NCI-H2029 treated with DMSO at 0.1 percent for 48 hours (cell line): ENCODE results near the gene GFPT2.

ENCODE experiments used
- DNase-seq: peaks from one replicate; lab custom pipeline; 2025; lab: John Stamatoyannopoulos, UW

GFPT2 gene

DNA sequence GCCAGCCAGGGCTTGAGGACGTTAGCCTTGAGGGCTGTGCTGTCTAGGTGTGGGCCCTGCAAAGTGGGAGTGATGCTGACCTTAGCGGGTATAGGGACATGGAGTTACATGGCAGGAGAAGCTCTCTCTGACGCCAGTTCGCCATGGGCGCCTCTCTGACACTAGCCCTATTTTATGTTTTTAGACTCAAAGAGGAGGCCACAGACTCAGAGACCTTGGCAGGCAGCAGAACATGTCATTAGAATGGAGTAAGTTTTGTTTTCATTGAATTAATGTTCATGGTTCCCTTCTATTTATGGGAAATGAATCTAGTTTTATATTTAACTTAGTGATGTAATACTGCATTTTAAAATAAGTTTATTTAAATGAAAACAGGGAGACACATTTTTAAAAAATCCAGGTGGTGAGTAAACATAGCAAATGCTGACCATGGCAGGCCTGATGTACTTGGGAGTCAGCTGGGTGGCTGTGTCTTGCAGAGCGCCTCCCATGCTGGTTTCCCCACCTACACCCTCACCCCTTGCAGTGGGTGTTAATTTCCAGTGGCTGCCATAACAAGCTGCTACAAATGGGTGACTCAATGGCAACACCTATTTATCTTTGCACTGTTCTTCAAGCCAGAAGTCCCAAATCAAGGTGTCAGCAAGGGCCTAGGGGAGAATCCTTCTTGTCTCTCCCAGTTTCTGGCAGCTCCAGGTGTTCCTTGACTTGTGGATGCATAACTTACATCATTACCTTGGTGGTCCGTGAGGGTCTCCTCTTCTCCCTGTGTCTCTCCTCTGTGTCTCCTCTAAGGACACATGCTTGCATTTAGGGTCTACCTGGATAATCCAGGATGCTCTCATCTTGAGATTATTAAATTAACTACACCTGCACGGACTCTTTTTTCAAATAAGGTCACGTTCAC is 25.6 kb upstream of the GFPT2 start:
- no peak for DNase-seq

DNA sequence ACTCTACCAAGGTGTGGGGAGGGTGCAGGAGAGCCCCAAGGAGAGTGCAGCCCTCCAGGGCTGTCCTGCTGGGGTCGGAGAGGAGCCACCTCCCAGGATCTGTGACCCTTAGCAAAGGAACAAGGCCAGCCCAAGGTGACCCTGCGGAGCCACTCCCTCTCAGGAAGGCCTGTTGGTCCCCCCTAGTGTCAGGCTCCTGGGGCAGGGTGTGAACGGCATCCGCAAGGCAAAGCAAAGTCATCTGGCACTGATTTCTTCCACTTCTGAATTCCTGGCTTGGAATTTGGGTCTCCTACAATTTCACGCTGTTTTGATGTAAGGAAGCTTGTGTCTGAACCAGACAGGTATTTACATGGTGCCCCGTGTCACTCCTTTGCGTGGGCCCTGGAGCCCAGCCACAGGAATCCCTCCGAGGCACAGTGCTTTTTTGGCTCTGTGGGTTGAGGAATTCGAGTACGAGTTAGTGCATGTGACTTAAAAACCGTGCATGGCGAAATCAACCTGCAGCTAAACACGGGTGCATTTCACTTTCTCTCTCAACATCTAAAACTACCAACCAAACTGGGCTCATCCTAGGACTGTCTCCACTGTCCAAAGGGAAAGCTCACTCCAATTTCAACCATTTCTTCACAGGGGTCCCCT is 24.5 kb upstream of the GFPT2 start:
- DNase-seq, result no peak

DNA sequence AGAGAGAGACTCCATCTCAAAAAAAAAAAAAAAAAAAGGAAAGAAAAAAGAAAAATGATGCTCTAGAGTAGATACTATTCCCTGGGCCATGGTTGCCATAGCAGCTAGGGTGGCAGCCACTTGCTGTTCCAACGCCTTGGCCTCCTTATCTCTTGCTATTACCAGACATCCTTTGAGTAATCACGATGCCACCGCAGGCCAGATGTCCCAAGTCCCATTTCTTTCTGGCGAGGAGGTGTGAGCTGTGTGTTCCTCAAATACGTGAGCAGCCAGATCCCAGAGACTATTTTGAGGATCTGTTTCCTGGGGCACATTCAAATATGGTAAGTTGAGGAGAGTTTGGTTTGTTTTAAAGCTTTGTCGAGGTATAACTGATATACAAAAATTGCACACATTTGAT is 23.4 kb upstream of the GFPT2 start:
- no peak for DNase-seq

DNA sequence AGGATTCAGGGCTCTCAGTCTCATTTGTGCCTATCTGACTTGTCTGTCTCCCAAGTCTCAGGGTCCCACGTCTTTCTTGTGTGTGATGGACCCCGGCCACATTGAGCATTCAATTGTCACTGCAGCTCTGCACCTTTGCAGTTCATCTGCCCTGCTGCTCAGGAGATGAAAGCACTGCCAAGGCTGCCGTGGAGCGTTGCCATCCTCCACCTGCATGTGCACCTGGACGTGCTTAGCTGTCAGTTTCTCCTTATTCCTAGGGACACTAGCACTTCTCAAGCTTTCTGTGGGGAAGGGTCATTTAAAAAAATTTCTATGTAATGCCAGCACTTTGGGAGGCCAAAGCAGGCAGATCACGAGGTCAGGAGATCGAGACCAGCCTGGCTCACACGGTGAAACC is 22.8 kb upstream of the GFPT2 start:
- no peak for DNase-seq

DNA sequence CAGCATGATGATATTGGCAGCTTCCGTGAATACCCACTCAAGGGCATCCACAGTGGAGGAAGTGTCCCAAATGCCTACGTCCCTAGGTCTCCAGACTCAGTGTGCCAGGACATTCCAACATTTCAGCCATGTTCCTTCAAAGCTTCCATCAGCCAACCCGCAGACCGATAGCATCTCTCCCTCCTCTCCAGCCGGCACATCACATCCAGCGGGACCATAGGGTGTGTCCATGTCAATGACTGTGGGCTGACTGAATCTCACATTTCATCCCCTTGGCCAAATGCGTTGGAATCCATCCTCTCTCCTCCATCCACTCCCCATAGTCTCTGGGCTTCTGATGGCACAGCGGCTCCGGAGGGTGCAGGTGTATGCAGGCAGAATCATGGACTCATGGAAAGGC is 22.2 kb upstream of the GFPT2 start:
- no peak for DNase-seq

DNA sequence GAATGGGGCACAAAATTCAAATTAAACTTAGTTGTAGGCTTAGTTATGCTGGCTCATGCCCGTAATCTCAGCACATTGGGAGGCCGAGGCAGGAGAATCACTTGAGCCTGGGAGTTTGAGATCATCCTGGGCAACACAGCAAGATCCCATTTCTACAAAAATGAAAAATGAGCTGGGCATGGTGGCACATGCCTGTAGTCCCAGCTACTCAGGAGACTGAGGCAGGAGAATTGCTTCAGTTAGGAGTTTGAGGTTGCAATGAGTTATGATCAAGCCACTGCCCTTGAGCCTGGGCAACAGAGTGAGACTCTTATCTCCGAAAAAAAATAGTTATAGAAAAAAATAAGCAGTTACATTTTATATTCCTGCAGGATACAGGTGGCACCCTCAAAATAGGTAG is 20.7 kb upstream of the GFPT2 start:
- no peak for DNase-seq

DNA sequence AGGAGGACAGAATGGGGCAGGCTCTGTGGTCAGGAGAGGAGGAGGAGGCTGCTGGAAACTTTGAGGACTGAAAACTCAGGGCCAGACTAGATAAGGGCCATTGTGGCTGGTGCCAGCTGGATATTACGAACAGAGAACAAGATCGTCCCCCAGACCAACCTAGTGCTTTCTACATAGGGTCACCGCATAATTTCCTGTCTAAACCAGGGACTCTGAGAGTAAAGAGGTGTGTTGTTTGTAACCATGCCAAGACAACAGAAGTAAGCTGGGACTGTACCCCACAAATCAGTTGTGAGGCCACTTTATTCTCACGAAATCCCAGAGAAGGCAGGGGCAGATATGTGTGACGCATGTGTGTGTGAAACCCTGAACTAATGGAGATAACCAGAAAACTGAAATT is 20.3 kb upstream of the GFPT2 start:
- no peak for DNase-seq

DNA sequence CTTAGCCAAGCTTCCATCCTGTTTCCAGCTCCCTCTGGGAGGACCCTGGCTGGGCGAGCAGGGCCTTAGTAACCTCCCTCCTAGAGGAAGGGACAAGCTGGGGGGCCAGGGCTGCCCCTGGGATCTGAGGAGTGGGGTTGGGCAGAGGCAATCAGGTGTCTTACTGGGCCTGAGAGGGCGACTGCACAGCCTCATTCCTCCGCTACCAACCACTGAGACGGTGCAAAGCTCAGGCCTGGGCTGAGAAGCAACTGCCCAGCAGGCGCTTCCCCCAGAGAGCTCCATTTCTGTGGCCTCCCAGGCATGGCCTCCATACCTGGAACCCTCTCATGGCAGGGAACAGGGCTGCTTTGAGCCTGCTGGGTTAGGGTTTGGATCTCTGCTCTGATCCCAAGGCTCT is 18.8 kb upstream of the GFPT2 start:
- DNase-seq, result no peak

DNA sequence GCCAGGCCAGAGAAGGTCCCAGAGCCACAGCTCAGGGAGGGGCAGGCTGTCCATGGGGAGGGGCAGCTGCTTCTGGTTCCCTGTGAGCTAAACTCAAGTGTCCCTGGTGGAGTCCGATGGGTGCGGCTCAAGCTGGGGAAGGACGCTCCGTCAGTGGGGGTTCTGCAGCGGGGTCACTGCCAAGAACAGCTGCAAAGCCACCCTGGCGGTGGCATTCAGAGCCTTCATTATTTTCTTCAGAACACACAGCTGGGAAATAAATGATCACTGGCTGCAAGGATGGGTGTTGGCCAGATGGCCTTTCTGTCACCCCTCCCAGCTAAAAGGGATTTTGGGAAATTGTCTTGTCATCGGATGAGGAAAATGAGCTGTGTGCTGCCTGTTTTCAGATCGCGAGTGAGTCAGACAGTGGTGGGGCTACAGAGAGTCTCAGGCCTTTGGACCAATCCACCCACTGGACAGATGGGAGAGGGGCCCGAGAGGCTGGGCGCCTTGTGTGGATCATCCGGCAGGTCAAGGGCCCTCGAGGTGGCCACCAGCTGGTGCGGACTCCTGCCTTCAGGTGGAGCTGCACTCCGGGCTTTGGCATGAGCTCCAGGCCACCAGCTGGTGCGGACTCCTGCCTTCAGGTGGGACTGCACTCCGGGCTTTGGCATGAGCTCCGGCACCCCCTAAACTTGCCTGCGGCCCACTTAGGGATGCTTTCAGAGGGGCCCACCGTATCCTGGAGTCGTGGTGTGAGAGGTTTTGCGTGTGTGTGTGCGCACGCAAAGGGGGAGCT is 17.9 kb upstream of the GFPT2 start:
- DNase-seq, result no peak

DNA sequence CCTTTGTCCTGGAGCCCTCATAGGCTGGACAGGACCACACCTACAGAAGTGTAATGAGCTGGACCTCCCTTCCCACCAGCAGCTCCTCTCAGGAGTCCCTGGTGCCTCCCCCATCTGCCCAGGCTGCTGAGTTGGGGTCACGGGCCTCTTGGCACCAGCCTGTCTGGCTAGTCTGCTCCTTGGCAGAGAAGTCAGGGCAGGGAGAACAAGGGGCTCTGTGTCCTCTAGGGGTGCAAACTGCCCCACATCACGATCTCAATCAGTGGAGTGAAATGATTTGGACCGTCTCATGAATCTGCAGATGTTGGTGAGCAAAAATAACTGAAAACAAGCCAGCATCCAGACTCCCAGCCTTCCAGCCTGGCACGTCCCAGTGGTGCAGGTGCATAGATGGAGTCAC is 14.9 kb upstream of the GFPT2 start:
- DNase-seq, result no peak

DNA sequence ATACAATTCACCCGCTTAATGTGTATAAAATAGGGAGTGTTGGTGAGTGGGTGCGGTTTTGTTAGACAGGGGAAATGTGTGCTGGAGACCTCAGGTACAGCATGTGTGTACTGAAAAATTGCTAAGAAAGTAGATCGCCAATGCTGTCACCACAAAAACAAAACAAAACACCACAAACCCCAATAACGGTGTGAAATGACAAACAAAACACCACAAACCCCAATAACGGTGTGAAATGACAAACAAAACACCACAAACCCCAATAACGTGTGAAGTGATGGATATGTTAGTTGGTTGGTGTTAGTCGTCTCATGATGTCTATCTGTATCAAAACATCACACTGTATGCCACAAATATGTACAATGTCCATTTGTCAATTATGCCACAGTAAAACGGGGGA is 14.2 kb upstream of the GFPT2 start:
- no peak for DNase-seq

DNA sequence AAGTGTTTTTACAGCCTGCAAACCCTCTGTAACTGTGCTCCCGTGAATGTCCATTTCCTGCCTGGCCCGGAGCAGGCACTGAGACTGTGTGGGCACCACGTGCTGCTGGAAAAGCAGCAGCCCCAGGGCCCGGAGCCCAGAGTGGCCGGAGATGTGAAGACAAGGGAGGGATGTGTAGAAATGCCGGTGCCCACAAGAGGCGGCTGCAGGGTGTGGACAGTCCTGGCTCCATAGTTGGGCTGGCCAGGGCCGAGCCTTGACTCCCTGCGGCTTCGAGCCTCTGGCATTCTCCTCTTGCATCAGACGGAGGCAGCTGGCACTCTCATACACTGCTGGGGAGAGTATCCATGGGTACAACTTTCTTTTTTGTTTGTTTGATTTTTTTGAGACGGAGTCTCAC is 13.2 kb upstream of the GFPT2 start:
- DNase-seq, result no peak

DNA sequence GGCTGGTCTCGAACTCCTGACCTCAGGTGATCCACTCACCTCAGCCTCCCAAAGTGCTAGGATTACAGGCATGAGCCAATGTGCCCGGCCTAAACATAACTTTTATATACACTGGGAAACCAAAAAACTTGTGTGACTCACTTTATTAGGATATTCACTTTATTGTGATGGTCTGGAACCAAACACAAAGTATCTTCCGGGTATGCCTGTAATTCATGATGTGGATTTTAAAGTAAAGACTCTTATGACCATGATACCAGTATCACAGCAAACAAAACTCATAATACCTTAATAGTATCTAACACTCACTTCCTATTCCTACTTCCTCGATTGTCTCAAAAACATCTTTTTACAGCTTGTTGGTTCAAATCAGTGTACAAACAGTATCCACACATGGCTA is 12.7 kb upstream of the GFPT2 start:
- DNase-seq, result no peak

DNA sequence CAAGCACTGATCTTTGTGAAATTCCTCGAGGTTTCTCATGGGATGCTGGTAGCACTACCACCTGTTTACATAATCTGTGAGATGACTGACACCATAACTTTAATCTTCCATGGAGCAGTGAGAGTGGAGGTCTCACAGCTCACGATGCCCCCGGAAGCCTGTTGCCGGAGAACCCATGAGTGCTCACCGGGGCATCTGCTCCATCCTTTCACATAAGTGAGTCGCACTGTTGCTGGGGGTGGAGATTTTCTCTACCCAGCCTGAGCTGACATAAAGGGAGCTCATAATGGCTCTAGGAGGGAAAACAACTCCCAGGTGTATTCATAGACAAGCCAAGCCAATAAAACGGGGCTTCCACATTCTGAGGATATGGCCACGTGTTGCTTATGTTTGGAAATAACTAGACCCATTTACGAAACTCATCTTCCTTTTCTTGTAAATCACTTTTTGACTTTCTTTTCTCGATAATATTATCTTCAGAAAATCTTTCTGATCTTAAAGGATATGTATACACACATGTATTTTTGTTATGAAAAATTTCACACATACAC is 11.2 kb upstream of the GFPT2 start:
- no peak for DNase-seq

DNA sequence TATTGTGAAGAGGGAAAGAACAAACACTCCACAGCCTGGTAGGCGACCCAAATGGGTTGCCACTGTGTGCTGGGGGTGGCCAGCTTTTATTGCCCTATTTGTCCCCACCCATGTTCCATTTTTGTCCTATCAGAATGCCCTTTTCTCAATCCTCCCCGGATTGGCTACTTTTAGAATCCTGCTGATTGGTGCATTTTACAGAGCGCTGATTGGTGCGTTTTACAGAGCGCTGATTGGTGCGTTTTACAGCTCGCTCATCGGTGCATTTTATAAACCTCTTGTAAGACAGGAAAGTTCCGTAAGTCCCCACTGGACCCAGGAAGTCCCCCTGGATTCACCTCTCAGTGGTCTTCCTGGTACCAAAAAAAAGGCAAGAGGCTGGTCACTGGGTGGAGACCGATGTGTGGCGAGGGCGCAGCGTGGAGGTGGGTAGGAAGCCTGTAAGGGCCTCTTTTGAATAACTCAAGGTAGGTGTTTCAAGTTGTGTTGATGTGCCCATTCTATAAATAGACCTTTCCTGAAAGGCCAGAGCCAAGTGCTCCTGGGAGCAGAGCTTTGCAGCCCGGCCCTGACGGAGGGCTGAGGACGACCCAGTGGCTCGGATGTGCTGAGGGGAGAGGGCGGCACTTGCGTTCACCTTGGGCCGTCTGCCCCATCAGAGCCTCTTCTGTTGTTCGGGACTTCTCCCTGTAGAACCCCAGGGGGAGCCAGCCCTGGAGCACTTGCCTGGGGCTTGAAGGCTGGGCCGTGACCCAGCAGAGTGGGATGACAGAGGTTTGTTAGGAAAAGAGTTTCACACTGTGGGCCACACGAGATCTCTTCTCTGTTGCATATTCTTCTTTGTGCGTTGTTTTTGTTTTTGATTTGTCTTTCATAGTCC is 7.2 kb upstream of the GFPT2 start:
- DNase-seq, result no peak

DNA sequence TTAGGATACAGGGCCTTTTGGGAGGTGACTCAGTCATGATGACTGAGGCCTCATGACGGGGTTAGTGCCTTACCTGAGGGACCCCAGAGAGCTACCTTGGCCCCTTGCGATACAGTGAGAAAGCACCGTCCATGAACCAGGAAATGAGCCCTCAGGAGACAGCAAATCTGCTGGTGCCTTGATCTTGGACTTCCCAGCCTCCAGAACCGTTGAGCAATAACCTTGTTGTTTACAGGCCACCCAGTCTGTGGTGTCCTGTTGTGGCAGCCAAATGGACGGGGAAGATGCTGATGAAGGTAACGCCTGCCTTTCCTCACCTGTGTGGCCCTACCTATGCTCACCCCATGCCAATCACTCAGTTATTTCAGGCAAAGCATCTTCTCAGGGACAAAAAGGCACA is 5.6 kb upstream of the GFPT2 start:
- DNase-seq, result no peak

DNA sequence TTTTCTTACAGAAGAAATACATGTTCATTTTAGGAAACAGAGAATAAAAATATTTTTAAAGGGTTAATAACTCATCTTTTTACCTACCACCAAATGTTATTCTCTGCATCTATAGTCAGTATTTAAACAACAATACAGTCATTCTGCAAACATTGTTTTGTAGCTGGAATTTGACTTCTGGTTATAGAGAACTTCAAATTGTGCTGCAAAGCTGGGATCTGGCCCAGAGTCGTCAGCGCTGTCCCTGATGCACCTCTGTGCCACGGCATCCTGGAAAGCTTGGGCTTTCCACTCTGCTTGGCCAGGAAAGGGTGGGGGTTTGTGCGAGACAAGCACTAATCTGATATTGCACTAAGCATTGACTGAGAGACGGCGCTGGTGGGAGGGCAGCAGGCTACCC is 5.0 kb upstream of the GFPT2 start:
- no peak for DNase-seq

DNA sequence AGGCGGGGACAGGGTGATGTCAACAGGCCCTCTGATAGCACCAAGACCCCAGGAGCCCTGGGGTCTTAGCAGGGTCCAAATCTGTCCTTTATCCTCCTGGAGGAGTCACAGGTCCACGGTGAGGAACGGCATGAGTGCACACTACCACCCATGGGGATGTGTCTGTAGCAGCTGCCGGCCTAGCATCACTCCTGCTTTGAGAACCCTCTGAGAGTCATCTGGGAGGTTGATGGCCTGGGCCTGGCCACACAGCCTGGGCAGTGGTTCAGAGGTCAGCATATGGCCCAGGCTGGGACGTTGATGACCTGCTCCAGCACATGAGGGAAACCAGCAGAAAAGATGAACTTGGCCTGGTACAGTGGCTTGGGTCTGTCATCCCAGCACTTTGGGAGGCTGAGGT is 1.8 kb upstream of the GFPT2 start:
- DNase-seq, result no peak

DNA sequence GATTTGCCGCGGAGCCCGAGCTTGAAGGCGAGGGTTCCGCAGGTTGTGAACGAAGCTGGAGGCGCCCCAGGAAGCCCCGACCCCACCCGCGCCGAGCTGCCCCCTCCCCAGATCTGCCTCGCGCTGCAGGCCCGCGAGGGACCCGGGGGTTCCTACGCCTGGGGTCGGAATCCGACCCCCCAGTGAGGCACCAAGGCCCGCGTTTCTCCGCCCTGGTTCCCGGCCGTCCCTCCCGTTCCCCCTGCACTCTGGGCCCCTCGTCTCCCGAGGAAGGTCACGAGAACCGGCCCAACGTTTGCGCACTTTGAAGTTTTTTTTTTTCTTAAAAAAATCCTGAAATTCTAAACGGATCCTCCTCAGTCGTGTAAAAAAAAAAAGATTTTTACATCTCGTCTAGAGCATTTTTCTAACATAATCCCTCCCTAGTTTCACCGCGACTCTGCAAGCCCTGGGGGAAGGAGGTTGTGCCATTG is 880 bp upstream of the GFPT2 start:
- DNase-seq, result no peak

DNA sequence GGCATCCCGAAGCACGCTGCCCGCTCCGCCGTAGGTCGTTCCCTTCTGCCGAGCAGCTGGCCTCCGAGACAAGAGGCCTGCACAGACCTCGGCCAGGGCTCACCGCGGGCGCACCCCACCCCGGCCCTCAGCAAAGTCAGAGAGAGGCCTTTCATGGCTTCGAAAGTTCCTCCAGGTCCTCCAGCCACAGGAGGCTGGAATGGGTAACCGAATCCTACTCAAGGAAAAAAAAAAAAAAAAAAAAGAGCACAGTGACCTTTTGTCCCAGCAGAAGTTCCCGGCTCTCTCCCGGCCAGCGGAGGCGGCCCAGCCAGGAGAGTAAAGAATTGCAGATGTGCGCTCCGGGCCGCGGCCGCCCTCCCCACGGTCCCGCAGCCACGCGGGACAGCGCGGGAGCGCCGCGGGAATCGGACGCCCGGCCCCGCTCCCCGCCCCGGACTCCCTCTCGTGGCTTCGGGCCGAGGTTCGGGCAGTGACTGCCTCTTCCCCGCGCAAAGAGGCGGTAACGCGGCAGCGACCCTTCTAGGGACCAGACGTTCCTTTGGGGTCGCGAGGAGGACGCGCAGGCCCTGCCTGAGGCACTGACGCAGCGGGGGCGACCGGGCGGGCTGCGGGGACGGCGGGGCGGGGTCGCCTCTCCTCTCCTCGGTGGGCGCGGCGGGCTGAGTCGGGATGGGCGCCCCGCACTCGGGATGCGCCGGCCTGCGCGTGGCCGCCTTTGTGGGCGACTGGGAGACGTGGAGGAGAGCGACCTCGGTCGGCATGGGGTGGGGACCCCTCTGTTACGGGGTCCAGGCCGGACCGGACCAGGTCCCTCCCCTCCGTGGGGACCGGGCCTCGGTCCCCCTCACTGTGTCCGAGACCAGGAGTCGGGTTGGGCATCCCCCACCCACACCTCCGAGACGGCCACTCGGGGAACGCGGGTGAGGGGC is 754 bp downstream of the GFPT2 start:
- no peak for DNase-seq
